UCSD-AML1 (cell line): ENCODE measurements around the gene DNAH17.

Experiments used
- DNase-seq: peaks from one replicate; lab custom pipeline; 2025; ENCODE audit not compliant: unreplicated experiment; lab: John Stamatoyannopoulos, UW

DNAH17 gene

GRCh38 chr17:78498848-78499247 lies 78.3 kb downstream of the DNAH17 start:
- no peak for DNase-seq

GRCh38 chr17:78497115-78497540 lies 80.1 kb downstream of the DNAH17 start:
- DNase-seq: peak; percentile 68

- DNase-seq: no peak
Observed at GRCh38 chr17:78496311-78496710, 80.9 kb downstream of the DNAH17 start.

- no peak for DNase-seq
Observed at GRCh38 chr17:78495634-78496033, 81.6 kb downstream of the DNAH17 start.

GRCh38 chr17:78494696-78495330 lies 82.4 kb downstream of the DNAH17 start:
- no peak for DNase-seq

GRCh38 chr17:78493853-78494695 lies 83.1 kb downstream of the DNAH17 start:
- DNase-seq: no peak

GRCh38 chr17:78493450-78493849 lies 83.7 kb downstream of the DNAH17 start:
- DNase-seq: no peak

- no peak for DNase-seq
Observed at GRCh38 chr17:78492116-78492799, 84.9 kb downstream of the DNAH17 start.

GRCh38 chr17:78491236-78492115 lies 85.7 kb downstream of the DNAH17 start:
- no peak for DNase-seq

- DNase-seq: no peak
Observed at GRCh38 chr17:78490673-78491072, 86.5 kb downstream of the DNAH17 start.

GRCh38 chr17:78490156-78490555 lies 87.0 kb downstream of the DNAH17 start:
- DNase-seq: no peak

GRCh38 chr17:78488867-78489634 lies 88.1 kb downstream of the DNAH17 start:
- DNase-seq: no peak

- no peak for DNase-seq
Observed at GRCh38 chr17:78488156-78488555, 89.0 kb downstream of the DNAH17 start.

GRCh38 chr17:78486946-78487680 lies 90.1 kb downstream of the DNAH17 start:
- DNase-seq: no peak

- DNase-seq: no peak
Observed at GRCh38 chr17:78486228-78486802, 90.9 kb downstream of the DNAH17 start.

GRCh38 chr17:78485290-78486168 lies 91.7 kb downstream of the DNAH17 start:
- no peak for DNase-seq

- no peak for DNase-seq
Observed at GRCh38 chr17:78484271-78485246, 92.6 kb downstream of the DNAH17 start.
